Upper lobe of left lung (tissue), 4 donors: ENCODE data around the gene TIMP2.

Experiments used
- EP300 ChIP-seq, 4 donors: sonication (generic); formaldehyde crosslinking; IDR thresholded peaks; one replicate each; pipeline ENCODE4 v1.5.1; 2017; ENCODE audit warnings: antibody characterized with exemption in 4 of 4, control low read depth in 2 of 4
- POLR2A ChIP-seq, 4 donors: fragments of 450-650 bp; IDR thresholded peaks; one replicate each; pipeline ENCODE4 v1.5.1; 2016 to 2017; ENCODE audit warnings: antibody characterized with exemption in 4 of 4, mild to moderate bottlenecking in 2 of 4
- POLR2AphosphoS5 ChIP-seq, 2 donors: sonication (generic); formaldehyde crosslinking; IDR thresholded peaks; one replicate each; pipeline ENCODE4 v1.5.1; 2017; ENCODE audit warnings: antibody characterized with exemption in 2 of 2
- TF ChIP-seq, protein P1 (sequence below), 6 experiments: fragments of 450-650 bp in 4 of 6; fragments of 200-600 bp in 2 of 6; sonication (generic) in 2 of 6; IDR thresholded peaks; one replicate each; pipeline ENCODE4 v1.5.1; 2016 to 2019; ENCODE audit warnings: antibody characterized with exemption in 6 of 6

DNA sequence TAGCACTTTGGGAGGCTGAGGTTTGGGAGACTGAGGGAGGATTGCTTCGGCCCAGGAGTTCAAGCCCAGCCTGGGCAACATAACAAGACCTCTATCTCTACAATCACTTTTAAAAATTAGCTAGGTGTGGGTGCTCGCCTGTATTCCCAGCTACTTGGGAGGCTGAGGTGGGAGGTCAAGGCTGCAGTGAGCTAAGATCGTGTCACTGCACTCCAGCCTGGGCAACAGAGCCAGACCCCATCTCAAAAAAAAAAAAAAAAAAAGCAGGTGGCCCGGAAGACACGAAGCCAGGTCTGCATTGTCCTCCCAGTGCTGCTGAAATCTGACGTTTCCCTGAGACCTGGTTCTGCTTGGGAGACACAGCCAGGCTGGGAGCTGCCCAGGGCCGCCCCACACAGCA, 18.8 kb upstream of the TIMP2 start:
- TF ChIP-seq, protein P1, sequence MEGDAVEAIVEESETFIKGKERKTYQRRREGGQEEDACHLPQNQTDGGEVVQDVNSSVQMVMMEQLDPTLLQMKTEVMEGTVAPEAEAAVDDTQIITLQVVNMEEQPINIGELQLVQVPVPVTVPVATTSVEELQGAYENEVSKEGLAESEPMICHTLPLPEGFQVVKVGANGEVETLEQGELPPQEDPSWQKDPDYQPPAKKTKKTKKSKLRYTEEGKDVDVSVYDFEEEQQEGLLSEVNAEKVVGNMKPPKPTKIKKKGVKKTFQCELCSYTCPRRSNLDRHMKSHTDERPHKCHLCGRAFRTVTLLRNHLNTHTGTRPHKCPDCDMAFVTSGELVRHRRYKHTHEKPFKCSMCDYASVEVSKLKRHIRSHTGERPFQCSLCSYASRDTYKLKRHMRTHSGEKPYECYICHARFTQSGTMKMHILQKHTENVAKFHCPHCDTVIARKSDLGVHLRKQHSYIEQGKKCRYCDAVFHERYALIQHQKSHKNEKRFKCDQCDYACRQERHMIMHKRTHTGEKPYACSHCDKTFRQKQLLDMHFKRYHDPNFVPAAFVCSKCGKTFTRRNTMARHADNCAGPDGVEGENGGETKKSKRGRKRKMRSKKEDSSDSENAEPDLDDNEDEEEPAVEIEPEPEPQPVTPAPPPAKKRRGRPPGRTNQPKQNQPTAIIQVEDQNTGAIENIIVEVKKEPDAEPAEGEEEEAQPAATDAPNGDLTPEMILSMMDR (IDR thresholded peaks at IDR 0.05) = no peak
- no peak for TF ChIP-seq POLR2AphosphoS5 (IDR thresholded peaks at IDR 0.05)
- no peak for TF ChIP-seq EP300 (IDR thresholded peaks at IDR 0.05)
- no peak for TF ChIP-seq POLR2A (IDR thresholded peaks at IDR 0.05)
